K562 (cell line): Measurements from ENCODE around the gene LPIN3. TPM values are rescaled to one million over a fixed set of nuclear protein-coding genes. Genes with fewer than 3 reads are reported as not detected.

ENCODE experiments used
- ATAC-seq: fragments of 200-7000 bp; cut with Tn5 transposase; 3 replicates; pipeline ENCODE4 v1.9.1; 2020; ENCODE audit warnings: moderate library complexity
- BruUV-seq: library from RNA; stranded (reverse); fragments of 400-500 nt; replicated peaks from 2 replicates; lab custom pipeline; 2021; lab: Mats Ljungman, UMichigan
- CTCF ChIA-PET: fragments of 300-600 bp; formaldehyde crosslinking; extraction: SDS; loops from one replicate; lab custom pipeline; 2021; ENCODE audit warnings: low intra/inter-chr PET ratio; lab: Yijun Ruan, JAX
- POLR2A ChIA-PET: fragments of 300-600, 350-650 bp; sonication (Branson Sonifier 250); formaldehyde crosslinking; extraction: SDS; loops from one replicate; lab custom pipeline; 2021; ENCODE audit warnings: antibody characterized with exemption, inconsistent platforms; lab: Yijun Ruan, JAX
- DNase-seq, 4 experiments: peaks; one replicate each; pipeline versions ENCODE4 v3.0.0 to v3.0.0-alpha.2; 2011 to 2018; ENCODE audit warnings: low spot score in 3 of 4, mixed read lengths in 3 of 4; ENCODE audit errors: extremely low read depth in 1 of 4
- FAIRE-seq: peaks from 2 replicates; lab custom pipeline; 2011; peaks lifted over from hg19 to GRCh38; lab: Jason Lieb, UNC
- H2AFZ ChIP-seq: 2 replicates; pipeline ENCODE4 v1.6.0; 2011; ENCODE audit warnings: low read depth, low read length, control low read depth, inconsistent platforms
- H3K27ac ChIP-seq: fragments of 200-600 bp; 3 replicates; pipeline ENCODE4 v1.8.0; 2011; ENCODE audit warnings: low read depth, mild to moderate bottlenecking, control low read depth, inconsistent platforms, low read length, moderate library complexity, mixed read lengths; ENCODE audit errors: extremely low read depth
- H3K27me3 ChIP-seq, 2 experiments: fragments of 300-600 bp in 1 of 2; 2 replicates in 1 of 2; 3 replicates in 1 of 2; pipeline versions ENCODE4 v1.6.0 to v1.8.0; 2011; ENCODE audit warnings: inconsistent platforms in 2 of 2, low read length in 2 of 2, mild to moderate bottlenecking in 1 of 2, mixed read lengths in 1 of 2, moderate library complexity in 1 of 2; ENCODE audit not compliant: control insufficient read depth in 2 of 2, insufficient read depth in 2 of 2
- H3K36me3 ChIP-seq: fragments of 300-600 bp; 3 replicates; pipeline ENCODE4 v1.8.0; 2011; ENCODE audit warnings: mild to moderate bottlenecking, low read length, inconsistent platforms; ENCODE audit not compliant: control insufficient read depth, insufficient read depth
- H3K4me1 ChIP-seq, 2 experiments: fragments of 200-600 bp in 1 of 2; replicated peaks in 1 of 2; 2 replicates in 1 of 2; 3 replicates in 1 of 2; pipeline versions ENCODE4 v1.5.1 to v1.8.0; 2011; ENCODE audit warnings: inconsistent platforms in 2 of 2, low read length in 2 of 2, mild to moderate bottlenecking in 1 of 2, mixed read lengths in 1 of 2, moderate library complexity in 1 of 2; ENCODE audit not compliant: control insufficient read depth in 2 of 2, insufficient read depth in 2 of 2
- H3K4me2 ChIP-seq: 2 replicates; pipeline ENCODE4 v1.6.1; 2011; ENCODE audit warnings: low read length, control low read depth, inconsistent platforms, mixed read lengths; ENCODE audit not compliant: insufficient read depth
- H3K4me3 ChIP-seq: fragments of 200-600 bp; sonication (generic), shearing (Covaris generic); 2 replicates; pipeline ENCODE4 v1.5.1; 2016; ENCODE audit warnings: control low read depth, inconsistent platforms
- H3K79me2 ChIP-seq: fragments of 200-600 bp; 3 replicates; pipeline ENCODE4 v1.8.0; 2011; ENCODE audit warnings: low read length, inconsistent platforms; ENCODE audit not compliant: control insufficient read depth, insufficient read depth
- H3K9ac ChIP-seq, 2 experiments: 2 replicates each; pipeline versions ENCODE4 v1.6.0 to v1.6.1; 2011; ENCODE audit warnings: low read depth in 2 of 2, low read length in 2 of 2, control low read depth in 1 of 2, inconsistent platforms in 1 of 2, mild to moderate bottlenecking in 1 of 2, mixed read lengths in 1 of 2; ENCODE audit not compliant: insufficient read depth in 1 of 2
- H3K9me1 ChIP-seq: one replicate; pipeline ENCODE4 v1.6.0; 2011; ENCODE audit warnings: inconsistent platforms, mild to moderate bottlenecking, low read length, moderate library complexity; ENCODE audit not compliant: control insufficient read depth, insufficient read depth
- H3K9me3 ChIP-seq: replicated peaks from 2 replicates; pipeline ENCODE4 v1.5.1; 2011; ENCODE audit warnings: low read depth, low read length, inconsistent platforms; ENCODE audit not compliant: control insufficient read depth, insufficient read depth
- H4K20me1 ChIP-seq: replicated peaks from 2 replicates; pipeline ENCODE4 v1.6.1; 2011; ENCODE audit warnings: low read length, inconsistent platforms, mixed read lengths; ENCODE audit not compliant: control insufficient read depth, insufficient read depth
- HBP1 ChIP-seq: fragments of 450-650 bp; formaldehyde crosslinking; IDR thresholded peaks from 2 replicates; pipeline ENCODE4 v1.4.0; 2022; ENCODE audit warnings: missing genetic modification characterization
- RAD21 ChIP-seq, 2 experiments: fragments of 250-450 bp in 1 of 2; fragments of 450-650 bp in 1 of 2; sonication (Bioruptor Pico) in 1 of 2; formaldehyde crosslinking in 1 of 2; IDR thresholded peaks in 1 of 2; conservative IDR thresholded peaks in 1 of 2; 2 replicates each; pipeline versions ENCODE4 v1.4.0 to v1.8.0; 2020 to 2022; ENCODE audit warnings: mild to moderate bottlenecking in 2 of 2, moderate library complexity in 1 of 2
- ZNF518B ChIP-seq: fragments of 250-450 bp; sonication (Bioruptor Pico); IDR thresholded peaks from 2 replicates; pipeline ENCODE4 v1.5.0; 2021; ENCODE audit warnings: mild to moderate bottlenecking, moderate library complexity
- WGBS: fragments of 100-300 bp; shearing (Covaris generic); methylation state at CpG from one replicate; pipeline ENCODE4 v1.1.6; 2016; ENCODE audit warnings: low coverage, mixed read lengths; ENCODE audit not compliant: insufficient coverage; ENCODE audit errors: missing lambda C conversion rate; 5-methylcytosine and 5-hydroxymethylcytosine counted together
- in situ Hi-C: fragments of 300-500 bp; cut with MboI; formaldehyde crosslinking; loops from 4 replicates; pipeline ENCODE4 v1.15.0; 2018; ENCODE audit warnings: inconsistent platforms, mixed read lengths
- intact Hi-C: fragments of 100-400 bp; cut with micrococcal nuclease; formaldehyde crosslinking; loops from 2 replicates; pipeline ENCODE4 v1.14.2; 2022
- polyA plus RNA-seq, 8 experiments: library from polyadenylated mRNA; depleted of rRNA in 4 of 8; stranded (reverse) in 5 of 8; unstranded in 3 of 8; fragments of >200 nt; fragmentation: Nextera tagmentation in 2 of 8; fragmentation: Illumina TruSeq in 1 of 8; extraction: Ambion mirVana in 2 of 8; extraction: Trizol in 1 of 8; gene quantifications; 2 replicates each; pipeline versions ENCODE4 v1.2.1 to v1.2.3, GENCODE V29; 2011 to 2014; ENCODE audit warnings: inconsistent platforms in 1 of 8, missing spikeins in 1 of 8
- total RNA-seq, 7 experiments: library from RNA; depleted of rRNA in 6 of 7; stranded (reverse); fragments of >200 nt in 6 of 7; fragmentation: Illumina TruSeq in 2 of 7; extraction: Trizol in 2 of 7; gene quantifications; 2 replicates each; pipeline versions ENCODE4 v1.2.1 to v1.2.3, GENCODE V29; 2011 to 2021; ENCODE audit warnings: low replicate concordance in 1 of 7

LPIN3 gene
- total and polyA plus RNA-seq, 9 of the 15 experiments (the other 6 are each of a cell fraction or from before 2014, with no cell fraction given) = 2.2 to 10.4 (median 5.9) TPM

- Histone ChIP-seq H3K4me2 (no peak overlapping the region), H3K36me3 (no peaks in the 10 kb centered on the region), H4K20me1 (no peaks in the 10 kb centered on the region; the same call in 1 of the 2 replicates), H3K9me1 (no peaks in the 10 kb centered on the region), H3K9ac (no peak overlapping the region), H3K4me3 (no peak overlapping the region), H2AFZ (no peak overlapping the region), H3K27ac (no peak overlapping the region), H3K9me3 (no peaks in the 10 kb centered on the region), H3K27me3 (peaks cover 35 to 38% of the 10 kb centered on the region in 2 experiments; a peak in 4 of 5 replicates), H3K79me2 (no peaks in the 10 kb centered on the region), H3K4me1 (peaks cover 0 to 3% of the 10 kb centered on the region in 2 experiments; a peak in 1 of 5 replicates)
- DNase-seq = no peak
- ATAC-seq = no peak; the same call in 1 of the 3 replicates
- ChIA-PET POLR2A (interaction anchor here (0.7 to 1.4 kb wide), 4 partner anchors 12 to 35 kb away, joined by 3 to 4 read pairs (median 4); no protein-coding TSS in a partner anchor), CTCF (no interaction called here)
- no peak for FAIRE-seq
- 5% methylated on average over 11 of the region's 12 CpGs for WGBS
- BruUV-seq = no TSS peak
- TF ChIP-seq HBP1 (CRISPR knock-in tag) (no peak), RAD21 (CRISPR knock-in tag; conservative IDR thresholded peaks at IDR 0.05 in 1 of 2, IDR thresholded peaks at IDR 0.05 in 1 of 2) (0 out of 4 replicates have a peak, but pooled peaks of 1 of the 2 experiments have one; percentile 9), ZNF518B (CRISPR knock-in tag) (no peak)
- in situ Hi-C loops (no loop called here), intact Hi-C loops (no loop called here)
Measured at GRCh38 chr20:41380551-41381193, 40.1 kb downstream of the LPIN3 start.
